Stimulated activated CD4-positive, alpha-beta T cell treated with anti-CD3 and anti-CD28 coated beads, Interleukin-4, amount 100 ng/mL, for 1 hour (primary cell): Measurements from ENCODE around the gene NCL.
A peak's percentile ranks its signal among the peaks of the same experiment; 100 is the strongest.
"Not testable (repeated sequence)": the region's sequence is repeated elsewhere in the genome, so short reads cannot be mapped to it uniquely, and the experiment has no call there.

Experiments
- DNase-seq: peaks from one replicate; pipeline ENCODE4 v3.0.0-alpha.2; 2020

The NCL gene

DNA sequence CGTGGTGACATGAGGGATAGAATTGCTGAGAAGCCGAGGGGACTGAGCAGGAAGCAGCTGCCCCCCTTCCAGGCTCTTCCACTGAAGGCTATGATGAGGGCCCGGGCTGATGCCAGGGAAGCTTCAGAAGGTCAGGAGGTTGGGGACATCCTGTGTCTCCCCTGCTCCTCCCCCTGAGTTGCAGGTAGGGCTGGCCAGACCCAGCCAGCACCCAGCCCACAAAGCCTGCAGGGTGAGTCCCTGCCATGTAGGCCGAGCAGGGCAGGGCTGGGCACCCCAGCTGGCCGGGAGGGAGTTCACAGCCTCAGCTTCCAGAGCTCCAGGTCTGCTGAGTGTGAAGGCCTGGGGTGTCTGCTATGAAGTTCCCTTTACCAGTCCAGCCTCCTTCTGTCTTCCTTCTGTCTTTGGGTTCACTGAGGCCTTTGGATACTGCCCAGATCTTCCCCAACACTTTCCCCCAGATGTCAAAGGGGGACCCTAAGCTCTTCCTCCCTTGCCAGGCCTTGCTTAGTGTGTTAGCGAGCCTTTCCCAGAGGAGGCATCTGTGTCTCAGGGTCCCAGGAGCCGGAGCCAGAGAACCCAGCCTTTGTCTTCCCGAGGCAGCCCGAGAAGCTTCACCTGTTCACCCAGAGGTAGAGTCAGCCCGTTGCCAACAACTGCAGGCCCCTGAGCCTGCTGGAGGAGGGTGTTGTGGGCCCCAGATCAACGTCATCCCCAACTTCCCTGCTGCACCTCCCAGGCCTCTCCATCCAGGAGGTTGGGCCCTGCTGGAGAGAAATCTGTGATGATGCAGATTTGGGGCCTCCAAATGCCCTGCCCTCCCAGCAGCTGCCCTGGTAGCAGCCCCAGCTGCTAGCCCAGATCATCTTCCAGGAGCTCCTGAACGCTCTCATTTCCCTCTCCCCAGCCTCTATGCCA, 3.6 kb upstream of the NCL start:
- DNase-seq = no peak

DNA sequence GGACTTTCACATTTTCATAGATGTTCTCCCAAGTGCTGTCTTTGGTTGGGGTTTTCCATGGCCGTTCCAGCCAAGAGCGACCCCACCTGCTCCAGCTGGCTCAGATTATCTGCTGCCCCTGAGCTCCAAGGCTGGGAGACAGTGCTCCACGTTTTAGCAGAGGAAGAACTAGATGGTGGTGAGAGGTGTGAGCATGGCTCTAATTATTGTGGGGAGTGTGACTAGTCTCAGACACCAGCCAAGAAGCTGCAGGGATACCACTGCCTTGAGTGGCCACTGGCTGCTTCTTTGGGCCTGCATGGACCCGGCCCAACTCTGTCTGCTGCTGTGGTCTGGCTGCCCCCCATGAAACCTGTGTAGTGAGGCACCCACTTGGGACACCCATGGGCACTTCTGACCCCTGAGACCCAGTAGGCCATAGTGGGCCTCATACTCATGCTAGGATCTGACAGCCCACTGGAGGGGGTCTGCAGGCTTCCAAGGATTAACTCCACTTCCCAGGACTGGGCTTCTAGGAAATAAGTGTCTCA, 2.8 kb upstream of the NCL start:
- no peak for DNase-seq

DNA sequence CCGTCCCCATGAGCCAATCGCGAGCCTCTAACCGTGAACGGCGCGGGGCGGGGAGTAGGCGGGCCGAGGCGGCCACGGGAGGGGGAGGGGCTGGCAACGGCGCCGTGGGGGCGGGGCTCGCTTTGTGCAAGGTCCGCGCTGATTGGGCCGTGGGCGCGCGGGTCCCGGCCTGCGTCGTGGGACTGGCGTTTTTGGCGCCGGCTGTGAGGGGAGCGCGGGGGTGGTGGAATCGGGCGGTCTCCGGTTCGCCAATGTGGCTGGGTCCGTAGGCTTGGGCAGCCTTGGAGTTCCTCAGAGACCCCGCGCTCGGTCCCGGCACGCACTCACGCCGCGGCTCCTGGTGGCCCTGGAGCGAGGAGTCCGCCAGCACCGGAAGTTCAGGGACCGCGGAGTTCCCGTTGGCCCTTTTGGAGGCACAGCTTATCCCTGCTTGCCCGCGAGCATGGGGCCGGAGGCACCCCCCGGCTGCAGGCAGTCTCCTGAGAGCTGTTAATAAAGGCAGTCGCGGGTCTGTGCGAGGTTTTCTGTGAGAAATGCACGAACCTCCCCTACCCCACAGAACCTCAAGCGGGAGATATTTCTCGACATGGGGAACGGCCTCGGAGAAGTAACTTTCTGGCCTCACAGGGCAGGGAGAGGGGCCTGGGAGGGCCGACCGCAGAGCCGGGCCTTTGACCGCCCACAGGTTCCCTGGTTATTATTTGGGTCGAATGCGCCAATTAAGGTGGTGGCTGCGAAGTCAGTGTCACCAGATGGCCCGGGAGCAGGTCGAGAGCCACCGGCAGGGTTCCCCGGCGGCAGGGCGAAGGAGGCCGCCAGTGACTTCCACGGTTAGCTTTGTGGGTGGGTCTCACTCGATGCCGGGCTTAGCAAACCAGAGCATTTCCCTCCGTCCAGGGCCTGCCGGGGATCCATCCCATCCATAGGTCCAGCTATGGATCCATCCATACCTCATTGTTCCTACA, 574 bp upstream of the NCL start:
- DNase-seq = peak; percentile 99

DNA sequence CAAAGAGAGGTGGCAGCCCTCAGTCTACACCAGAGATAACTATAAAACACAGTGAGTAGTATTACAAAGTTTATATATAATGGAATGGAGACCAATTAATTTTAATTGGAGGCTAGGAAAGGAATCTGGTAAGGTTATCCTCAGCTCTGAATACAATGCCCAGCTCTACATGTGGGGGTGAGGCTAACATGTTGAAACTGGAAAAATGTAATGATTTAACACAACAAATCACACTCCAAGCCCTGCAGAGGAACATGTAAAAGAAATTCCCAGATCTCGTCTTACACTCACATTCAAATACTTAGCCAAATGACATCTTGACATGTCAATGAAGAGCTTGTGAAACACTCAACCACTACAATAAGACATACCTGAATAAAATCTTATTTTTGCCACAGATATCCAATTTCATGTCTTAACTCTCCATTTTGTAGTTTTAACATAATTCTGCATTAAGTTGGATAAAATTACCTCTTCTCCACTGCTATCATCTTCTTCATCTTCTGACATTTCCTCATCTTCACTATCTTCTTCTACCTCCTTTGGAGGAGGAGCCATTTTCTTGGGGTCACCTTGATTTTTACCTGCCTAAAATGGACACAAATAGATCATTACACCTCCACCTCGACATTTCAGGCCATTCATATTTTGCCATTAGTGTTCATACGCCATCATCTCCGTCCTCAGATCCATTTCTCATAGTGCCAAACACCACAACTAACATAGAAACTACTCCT, 1.4 kb downstream of the NCL start:
- no peak for DNase-seq

DNA sequence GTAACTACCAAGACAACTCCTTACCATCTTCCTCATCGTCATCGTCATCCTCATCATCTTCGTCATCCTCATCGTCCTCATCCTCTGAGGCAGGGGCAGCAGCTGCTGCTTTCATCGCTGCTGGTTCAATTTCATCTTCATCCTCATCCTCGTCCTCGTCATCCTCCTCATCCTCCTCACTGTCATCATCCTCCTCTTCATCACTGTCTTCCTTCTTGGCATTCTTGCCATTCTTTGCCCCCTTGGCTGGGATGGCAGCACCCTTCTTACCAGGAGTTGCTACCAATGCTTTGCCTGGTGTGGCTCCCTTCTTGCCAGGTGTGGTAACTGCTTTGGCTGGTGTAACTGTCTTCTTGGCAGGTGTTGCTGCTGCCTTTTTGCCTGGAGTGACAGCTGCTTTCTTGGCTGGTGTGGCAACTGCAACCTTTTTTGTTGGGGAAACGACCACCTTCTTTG, 2.7 kb downstream of the NCL start:
- no peak for DNase-seq

DNA sequence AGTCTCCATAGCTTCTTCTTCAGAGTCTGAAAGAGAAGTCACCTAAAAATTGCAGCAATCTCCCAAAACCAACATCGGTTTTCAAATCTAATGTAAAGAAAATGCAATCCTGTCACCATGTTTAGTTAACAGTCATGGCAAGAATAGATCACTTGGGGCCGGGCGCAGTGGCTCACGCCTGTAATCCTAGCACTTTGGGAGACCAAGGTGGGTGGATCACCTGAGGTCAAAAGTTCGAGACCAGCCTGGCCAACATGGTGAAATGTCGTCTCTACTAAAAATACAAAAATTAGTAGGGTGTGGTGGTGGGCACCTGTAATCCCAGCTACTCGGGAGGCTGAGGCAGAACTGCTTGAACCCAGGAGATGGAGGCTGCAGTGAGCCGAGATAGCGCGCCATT, 3.4 kb downstream of the NCL start:
- DNase-seq = not testable (repeated sequence)

DNA sequence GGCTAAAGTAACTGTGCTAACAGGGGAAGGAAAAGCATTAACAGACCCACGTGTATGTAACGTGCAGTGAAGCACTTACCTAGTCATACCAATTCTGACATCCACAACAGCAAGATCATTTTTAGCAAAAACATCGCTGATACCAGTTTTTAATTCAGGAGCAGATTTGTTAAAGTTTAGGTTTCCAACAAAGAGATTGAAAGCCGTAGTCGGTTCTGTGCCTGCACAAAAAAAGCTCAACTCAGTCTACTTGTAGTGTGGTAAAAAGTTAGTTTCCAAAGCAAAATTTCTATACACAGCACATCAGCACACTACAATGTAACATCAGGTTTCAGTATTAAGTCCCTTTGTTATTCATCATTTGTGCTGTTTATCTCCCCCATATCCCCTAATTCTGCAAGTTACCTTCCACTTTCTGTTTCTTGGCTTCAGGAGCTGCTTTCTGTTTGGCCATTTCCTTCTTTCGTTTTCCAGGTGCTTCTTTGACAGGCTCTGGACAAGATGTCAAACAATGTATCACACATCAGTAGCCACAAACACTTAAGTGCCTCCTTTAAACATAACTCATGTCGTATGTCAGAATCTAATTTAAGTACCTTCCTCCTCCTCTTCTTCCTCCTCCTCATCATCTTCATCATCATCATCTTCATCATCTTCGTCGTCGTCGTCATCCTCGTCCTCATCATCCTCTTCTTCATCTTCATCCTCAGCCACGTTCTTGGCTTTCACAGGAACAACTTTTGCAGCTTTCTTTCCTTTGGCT, 4.0 kb downstream of the NCL start:
- no peak for DNase-seq

DNA sequence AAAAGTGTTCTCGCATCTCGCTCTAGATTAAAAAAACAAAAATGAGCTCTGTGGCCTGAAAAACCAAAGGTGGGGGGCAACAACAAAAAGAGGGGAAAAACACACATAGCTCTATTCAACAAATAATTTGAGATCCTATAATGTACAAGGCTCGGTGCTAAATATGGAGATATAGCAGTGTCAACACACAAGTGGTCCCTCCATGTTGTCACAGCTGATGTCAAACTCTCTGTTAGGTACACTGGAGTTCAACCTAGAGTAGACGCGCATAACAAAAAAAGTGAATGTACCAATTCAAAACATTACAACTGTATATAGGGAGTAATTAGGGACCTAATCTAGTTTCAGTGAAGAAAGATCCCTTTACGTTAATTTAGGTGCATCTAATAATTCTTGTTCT, 5.9 kb downstream of the NCL start:
- DNase-seq = no peak

DNA sequence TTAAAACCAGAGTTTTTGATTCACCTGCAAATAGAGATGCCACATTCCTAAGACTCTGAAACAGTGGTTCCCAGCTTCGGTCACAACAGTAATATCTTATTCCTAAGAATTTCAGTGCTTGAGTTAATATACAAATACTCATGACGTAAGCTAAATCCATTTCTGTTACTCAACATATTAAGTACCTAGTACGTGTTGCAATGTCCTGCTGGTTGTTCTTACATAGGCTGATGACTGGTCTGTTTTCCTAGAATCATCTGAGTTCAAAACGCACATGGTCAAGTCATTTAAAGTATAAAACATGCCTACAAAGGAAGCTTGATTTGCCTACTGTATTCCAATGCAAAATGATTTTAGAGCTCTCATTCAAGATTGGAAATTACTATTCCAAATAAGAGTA, 7.2 kb downstream of the NCL start:
- no peak for DNase-seq

DNA sequence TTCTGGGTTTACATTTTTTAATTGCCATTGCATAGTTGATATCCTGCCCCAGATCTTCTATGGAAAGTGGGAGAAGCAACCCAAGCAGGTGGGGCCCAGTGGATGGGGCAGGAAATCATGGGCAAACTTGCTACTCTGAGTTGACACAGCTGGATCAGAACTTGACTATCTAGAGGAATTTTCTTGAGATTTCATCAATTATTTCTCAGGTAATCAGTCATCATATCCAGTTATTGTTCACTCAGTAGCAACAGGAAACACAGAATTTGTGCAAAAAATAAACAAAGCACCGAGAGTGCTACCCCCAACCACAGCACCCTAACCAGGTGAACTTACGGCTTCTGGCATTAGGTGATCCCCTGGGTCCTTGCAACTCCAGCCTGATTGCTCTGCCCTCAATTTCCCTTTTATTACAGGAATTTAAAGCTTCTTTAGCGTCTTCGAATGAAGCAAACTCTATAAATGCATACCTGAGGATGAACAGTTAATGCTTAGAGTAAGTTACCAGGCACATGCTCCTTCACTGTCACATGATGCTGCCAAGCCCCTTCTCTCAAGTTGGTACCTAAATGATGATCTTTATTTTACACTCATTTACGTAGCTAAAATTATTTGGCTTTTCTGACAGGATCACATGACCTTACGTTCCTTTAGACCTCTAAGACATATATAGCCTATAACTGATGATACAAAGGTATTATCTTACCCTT, 7.8 kb downstream of the NCL start:
- DNase-seq = no peak

DNA sequence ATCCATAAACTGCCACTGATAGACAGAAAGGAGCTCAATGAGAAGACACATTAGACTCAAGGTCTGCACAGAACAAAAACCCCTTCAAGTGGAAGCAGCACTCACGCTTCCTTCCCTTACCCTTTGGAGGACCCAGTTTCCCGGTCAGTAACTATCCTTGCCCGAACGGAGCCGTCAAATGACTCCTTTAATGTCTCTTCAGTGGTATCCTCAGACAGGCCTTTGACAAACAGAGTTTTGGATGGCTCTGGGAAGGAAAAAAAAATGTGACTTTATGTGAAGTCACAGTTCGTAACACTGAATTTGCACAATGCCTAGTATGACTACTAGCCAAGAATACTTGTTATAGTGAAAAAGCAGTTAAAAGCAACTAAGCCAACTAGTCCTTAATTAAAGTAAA, 8.4 kb downstream of the NCL start:
- DNase-seq = no peak

DNA sequence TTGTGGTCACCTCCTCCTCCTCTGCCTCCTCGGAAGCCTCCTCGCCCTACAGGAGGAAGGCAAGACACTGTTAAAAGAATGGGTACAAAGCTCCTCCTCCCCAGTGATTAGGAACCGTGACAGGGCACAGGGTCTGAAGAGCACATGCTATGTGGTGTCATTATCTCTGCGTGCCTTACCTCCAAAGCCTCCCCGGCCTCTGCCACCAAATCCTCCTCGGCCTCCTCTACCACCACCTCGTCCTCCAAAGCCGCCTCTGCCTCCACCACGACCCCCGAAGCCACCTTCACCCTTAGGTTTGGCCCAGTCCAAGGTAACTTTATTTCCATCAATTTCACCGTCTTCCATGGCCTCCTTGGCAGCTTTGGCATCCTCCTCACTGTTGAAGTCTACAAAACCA, 9.1 kb downstream of the NCL start:
- no peak for DNase-seq

DNA sequence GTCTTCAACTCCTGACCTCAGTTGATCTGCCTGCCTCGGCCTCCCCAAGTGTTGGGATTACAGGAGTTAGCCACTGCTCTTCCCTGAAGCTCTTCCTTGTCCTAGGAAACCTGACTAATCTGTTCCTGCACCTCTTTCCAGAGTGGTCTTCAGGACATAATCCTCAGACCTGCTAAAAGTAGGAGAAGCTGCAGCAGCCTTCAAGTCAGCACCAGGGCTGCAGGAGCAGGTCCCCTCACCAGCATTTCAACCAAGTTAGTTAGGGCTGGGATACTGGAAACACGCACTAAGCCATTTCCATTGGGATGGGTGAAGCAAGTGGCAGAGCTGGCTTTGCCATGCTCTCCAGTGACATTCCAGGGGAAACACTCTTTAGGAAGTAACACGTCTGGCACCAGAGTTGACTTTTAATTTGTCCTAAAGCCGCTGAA, 9.9 kb downstream of the NCL start:
- no peak for DNase-seq

DNA sequence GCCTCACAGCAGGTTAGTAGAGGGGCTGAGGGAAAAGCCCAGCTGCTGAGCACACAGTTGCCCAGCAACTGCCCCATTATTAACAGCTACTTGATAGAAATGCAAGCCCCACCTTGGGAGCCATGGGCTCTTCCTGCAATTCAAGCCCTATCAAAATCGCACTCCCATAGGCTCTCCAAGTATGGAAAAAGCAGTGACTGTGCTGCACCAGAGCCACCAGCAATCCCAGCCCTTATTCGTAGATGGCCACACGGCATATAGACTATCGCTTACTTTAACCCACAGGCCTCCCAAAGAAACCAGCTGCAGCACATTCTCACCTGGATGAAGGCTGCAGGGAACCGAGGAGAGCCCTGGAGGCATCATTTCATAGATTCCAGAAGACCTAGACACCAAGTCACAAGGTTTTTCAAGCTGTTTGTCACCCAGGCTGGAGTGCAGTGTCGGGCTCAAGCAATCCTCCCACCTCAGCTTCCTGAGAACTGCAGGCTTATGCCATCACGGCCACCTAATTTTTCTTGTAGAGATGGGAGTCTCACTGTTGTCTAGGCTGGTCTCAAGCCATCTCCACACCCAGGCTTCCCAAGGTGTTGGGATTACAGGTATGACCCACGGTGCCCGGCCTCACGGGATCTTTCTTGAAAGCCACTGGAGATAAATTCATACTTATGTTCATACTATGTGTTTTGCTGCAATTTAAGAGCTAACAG, 11.3 kb downstream of the NCL start:
- DNase-seq = no peak

DNA sequence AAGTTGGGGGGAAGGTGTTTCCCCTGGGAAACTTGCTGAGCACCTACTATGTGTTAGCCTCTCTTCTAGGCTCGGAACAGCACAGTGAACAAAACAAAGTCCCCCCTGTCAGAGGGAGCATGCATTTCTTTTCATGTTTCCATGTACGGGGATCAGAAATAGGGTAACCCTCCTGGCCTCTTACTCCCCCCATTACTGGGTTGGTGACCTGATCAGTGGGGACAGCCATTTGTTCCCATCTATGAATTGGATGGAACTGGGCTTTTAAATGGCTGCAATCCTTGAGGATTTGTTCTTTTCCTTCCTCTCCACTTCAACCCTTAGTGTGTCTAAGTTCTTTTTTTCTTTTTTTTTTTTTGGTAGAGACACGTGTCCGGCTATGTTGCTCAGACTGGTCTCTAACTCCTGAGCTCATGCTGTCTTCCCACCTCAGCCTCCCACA, 13.7 kb downstream of the NCL start:
- no peak for DNase-seq

DNA sequence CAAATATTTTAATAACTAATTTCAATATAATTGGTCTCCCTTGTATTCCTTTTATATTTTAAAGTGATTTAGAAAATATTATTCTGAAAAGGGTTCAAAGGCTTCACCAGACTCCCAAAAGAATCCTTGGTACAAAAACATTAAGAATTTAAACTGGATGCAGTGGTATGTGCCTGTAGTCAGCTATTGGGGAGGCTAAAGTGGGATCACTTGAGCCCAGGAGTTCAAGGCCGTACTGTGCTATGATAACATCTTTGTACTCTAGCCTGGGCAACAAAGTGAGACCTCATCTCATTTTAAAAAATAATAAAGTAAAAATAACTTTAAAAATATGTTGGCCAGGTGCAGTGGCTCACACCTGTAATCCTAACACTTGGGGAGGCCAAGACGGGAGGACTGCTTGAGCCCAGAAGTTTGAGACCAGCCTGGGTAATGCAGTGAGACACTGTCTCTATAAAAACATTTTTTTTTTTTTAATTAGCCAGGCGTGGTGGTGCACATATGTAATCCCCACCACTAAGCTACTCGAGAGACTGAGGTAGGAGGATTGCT, 14.7 kb downstream of the NCL start:
- no peak for DNase-seq

DNA sequence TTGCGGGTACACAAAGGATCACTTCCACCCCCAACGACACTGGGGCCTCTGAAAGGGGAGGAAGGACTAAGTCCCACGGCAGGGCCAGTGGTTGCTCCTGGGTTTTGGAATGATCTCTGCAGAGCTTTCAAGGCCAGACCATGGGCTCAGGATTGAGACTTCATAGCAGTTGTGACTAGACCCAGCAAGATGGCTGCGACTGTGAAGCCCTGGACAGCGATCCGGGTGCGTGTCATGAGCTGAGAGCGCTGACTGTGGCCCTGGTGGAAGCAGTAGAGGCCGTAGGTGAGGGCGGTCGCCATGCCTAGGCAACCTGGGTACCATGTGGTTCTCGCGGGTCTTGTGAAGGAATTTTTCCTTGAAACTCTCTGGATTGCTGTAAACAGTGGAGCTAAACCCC, 27.3 kb downstream of the NCL start:
- no peak for DNase-seq

DNA sequence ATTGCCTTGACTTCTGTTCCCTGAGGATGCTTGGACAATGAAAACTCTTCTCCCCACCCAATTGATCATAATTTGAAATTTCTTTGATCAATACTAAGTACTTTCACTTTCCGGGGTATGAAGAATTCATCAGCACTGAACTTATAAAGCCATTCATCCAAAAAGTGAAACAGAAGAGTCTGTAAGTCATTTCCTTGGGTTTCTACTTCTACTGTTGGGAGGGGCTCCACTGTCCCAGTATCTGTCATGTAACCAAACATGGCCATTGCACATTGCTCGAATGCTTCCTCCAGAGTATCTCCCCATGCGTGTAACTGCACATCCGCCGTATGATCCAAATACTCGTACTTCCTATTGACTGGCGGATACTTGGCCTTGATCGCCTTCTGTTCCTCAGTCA, 30.3 kb downstream of the NCL start:
- DNase-seq = no peak

DNA sequence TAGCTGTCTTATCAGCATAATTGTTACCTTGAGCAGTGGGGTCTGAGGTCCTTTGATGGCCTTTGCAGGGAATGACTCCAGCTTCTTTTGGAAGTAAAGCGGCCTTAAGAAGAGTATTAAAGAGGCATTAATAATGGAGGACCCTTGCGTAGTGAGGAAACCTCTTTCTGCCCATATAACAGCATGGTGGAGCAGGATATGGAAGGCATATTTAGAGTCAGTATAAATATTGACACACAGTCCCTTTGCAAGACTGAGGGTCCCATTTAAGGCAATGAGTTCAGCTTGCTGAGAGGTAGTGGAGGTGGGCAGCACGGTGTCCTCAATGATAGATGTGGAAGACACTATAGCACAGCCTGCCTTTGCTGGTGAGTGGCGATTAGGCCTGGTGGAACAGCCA, 32.7 kb downstream of the NCL start:
- DNase-seq = no peak

DNA sequence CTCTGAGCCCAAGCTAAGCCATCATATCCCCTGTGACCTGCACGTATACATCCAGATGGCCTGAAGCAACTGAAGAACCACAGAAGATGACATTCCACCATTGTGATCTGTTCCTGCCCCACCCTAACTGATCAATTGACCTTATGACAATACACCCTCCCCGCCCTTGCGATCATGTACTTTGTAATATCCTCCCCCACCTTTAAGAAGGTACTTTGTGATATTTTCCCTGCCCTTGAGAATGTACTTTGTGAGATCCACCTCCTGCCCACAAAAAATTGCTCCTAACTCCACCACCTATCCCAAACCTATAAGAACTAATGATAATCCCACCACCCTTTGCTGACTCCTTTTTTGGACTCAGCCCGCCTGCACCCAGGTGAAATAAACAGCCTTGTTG, 33.8 kb downstream of the NCL start:
- not testable (repeated sequence) for DNase-seq
